AG04450 (cell line): Measurements from ENCODE around the gene MEI1. TPM values are rescaled to one million over a fixed set of nuclear protein-coding genes. Genes with fewer than 3 reads are reported as not detected.

Experiments
- CTCF ChIA-PET: fragments of 300-600, 350-600 bp; formaldehyde crosslinking; extraction: SDS; loops from one replicate; lab custom pipeline; 2022; ENCODE audit warnings: antibody characterized with exemption, inconsistent platforms; lab: Charles Lee
- POLR2A ChIA-PET: fragments of 350-600 bp; formaldehyde crosslinking; extraction: SDS; loops from one replicate; lab custom pipeline; 2021; ENCODE audit warnings: antibody characterized with exemption, inconsistent platforms; lab: Yijun Ruan, JAX
- DNase-seq: peaks from one replicate; pipeline ENCODE4 v3.0.0-alpha.2; 2011; ENCODE audit warnings: low read depth, low spot score
- H3K27ac ChIP-seq: one replicate; pipeline ENCODE4 v1.5.1; 2012; ENCODE audit warnings: low read depth, low read length, control low read depth
- H3K27me3 ChIP-seq: one replicate; pipeline ENCODE4 v1.6.0; 2012; ENCODE audit warnings: low read length; ENCODE audit not compliant: control insufficient read depth, insufficient read depth
- H3K4me3 ChIP-seq: 2 replicates; pipeline ENCODE4 v1.5.1; 2011; ENCODE audit warnings: mild to moderate bottlenecking, low read depth, low read length, control low read depth
- H3K9me3 ChIP-seq: 2 replicates; pipeline ENCODE4 v1.5.1; 2012; ENCODE audit warnings: low read length; ENCODE audit not compliant: control insufficient read depth, insufficient read depth
- CTCF ChIP-seq: IDR thresholded peaks from 2 replicates; pipeline ENCODE4 v1.5.1; 2011; ENCODE audit warnings: low read depth, low read length, control low read depth, inconsistent platforms
- polyA minus RNA-seq: library from RNA; depleted of rRNA, polyadenylated mRNA; stranded (reverse); fragments of >200 nt; gene quantifications from 2 replicates; pipeline ENCODE4 v1.2.3, GENCODE V29; 2011; rRNA and poly(A)+ RNA removed
- polyA plus RNA-seq: library from polyadenylated mRNA; depleted of rRNA; stranded (reverse); fragments of >200 nt; gene quantifications from 2 replicates; pipeline ENCODE4 v1.2.3, GENCODE V29; 2011; rRNA removed

Gene MEI1, protein sequence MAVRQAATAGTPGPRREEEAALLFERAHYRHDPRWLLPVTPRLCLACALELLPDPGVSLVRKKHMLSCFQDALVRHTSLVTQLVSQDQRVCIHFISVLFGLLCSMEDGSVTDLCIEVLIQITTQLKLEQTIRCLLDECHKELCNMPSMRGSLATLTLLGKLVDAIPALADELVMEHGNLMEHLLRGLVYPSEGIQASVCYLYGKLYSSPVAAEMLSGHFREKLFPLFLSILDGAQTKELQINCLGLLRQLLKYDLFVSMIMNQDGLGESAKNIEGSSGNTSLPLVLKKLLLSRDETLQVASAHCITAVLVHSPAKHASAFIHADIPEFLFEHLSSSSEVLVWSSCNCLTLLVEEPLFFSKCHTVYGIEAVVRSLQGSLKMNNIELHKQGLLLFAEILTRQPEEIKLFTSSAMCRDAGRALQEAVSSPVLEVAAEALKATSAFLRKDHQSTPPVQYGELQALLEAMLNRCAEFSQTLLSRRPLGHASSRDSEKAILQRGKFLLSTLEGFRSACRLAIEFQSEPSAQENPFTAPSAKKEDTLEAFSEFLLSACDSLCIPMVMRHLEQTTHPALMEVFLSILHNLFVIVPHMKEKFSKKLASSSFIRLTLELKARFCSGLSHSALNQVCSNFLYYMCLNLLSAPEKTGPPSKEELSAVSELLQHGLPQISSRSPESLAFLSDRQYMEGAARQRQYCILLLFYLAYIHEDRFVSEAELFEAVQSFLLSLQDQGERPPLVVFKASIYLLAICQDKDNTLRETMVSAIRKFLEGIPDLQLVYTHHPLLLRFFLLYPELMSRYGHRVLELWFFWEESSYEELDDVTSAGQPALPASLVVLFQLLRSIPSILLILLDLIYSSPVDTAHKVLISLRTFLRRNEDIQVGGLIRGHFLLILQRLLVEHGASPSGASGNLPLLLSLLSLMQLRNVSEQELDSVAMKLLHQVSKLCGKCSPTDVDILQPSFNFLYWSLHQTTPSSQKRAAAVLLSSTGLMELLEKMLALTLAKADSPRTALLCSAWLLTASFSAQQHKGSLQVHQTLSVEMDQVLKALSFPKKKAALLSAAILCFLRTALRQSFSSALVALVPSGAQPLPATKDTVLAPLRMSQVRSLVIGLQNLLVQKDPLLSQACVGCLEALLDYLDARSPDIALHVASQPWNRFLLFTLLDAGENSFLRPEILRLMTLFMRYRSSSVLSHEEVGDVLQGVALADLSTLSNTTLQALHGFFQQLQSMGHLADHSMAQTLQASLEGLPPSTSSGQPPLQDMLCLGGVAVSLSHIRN
- polyA plus RNA-seq (0.22 and 0.25 TPM in 2 replicates), polyA minus RNA-seq (not detected in 2 replicates)

DNA sequence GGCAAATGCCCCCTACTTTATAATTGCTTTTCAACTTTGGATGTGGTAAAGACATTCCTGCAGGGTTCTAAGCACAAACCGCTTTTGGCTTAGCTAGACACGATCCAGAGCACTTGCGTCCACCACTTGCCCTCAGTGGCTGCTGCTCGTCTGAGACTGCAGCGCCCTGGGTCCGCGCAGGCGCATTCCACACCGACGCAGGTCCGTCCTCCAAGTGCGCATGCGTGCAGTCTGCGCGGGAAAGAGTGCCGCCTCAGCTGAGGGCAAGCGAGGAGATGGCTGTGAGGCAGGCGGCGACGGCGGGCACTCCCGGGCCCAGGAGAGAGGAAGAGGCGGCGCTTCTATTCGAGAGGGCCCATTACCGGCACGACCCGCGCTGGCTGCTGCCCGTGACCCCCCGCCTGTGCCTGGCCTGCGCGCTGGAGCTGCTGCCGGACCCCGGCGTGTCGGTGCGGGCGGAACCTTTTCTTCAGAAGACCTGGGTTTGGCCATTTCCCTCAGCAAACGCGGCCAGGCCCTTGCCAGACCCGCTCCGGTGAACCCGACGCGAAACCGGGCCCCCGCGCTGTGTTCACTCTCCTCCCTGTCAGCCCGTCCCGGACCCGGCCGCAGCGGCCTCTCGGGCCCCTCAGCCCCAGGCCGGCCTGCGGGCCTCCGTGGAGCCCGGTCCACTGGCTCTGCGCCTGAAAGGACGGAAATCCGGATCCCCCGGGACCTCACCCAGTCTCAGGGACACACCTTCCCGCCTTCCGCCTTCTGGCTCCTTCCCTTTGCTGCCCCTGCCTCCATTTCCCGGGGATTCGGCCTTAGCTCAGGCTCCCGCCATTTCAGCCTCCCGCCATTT is at the start of gene MEI1:
Gene MEI1 (plus strand): TSS at position 240 of the 844 bp plus-strand sequence. CDS start 36 bp downstream, at position 276.
- ChIA-PET CTCF (interaction anchor here (0.6 to 5.4 kb wide), 12 partner anchors 10 to 1011 kb away, joined by 3 to 281 read pairs (median 4); partner anchors contain the start of genes CENPM and SNU13), POLR2A (interaction anchor here (0.9 to 1.5 kb wide), 3 partner anchors 32 to 248 kb away, joined by 3 to 5 read pairs (median 5); partner anchors contain the start of genes CCDC134 and CENPM)
- Histone ChIP-seq H3K9me3 (peaks cover 11% of the 10 kb centered on the region; the same call in 1 of the 2 replicates), H3K27ac (no peak within 1 kb of the TSS), H3K4me3 (no peak within 1 kb of the TSS), H3K27me3 (no peaks in the 10 kb centered on the region)
- TF ChIP-seq CTCF = no peak
- DNase-seq = peak; percentile 30

DNA sequence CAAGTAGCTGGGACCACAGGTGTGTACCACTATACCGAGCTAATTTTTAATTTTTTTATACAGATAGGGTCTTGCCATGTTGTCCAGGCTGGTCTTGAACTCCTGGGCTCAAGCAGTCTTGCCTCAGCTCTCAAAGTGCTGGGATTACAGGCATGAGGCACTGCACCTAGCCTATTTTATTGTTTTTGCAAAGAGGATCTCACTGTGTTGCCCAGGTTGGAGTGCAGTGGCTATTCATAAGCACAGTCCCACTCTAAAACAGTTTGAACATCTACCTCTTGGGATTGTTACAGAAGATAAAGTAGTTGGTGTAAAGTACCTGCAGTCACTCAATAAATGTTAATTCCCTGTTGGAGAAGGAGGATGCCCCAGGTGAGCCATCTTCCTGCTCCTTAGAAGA is 49.1 kb upstream of the MEI1 start:
- no peaks in the 10 kb centered on the region for H3K9me3 ChIP-seq
- H3K27me3 ChIP-seq = no peaks in the 10 kb centered on the region
- TF ChIP-seq CTCF = no peak
- no peak overlapping the region for H3K4me3 ChIP-seq
- POLR2A ChIA-PET = interaction anchor here (0.6 kb wide), 1 partner anchor 269 kb away, joined by 3 read pairs; the partner anchor contains the start of gene TEF
- CTCF ChIA-PET = interaction anchor here (0.9 to 1.1 kb wide), 2 partner anchors 10 to 15 kb away, joined by 3 read pairs; no protein-coding TSS in a partner anchor
- no peak for DNase-seq
- no peak overlapping the region for H3K27ac ChIP-seq

- ChIA-PET POLR2A (interaction anchor here (0.7 kb wide), 1 partner anchor 17 kb away, joined by 3 read pairs; no protein-coding TSS in a partner anchor), CTCF (interaction anchor here (1.1 to 1.6 kb wide), 3 partner anchors 9 to 16 kb away, joined by 3 to 10 read pairs (median 3); no protein-coding TSS in a partner anchor)
- no peak overlapping the region for H3K27ac ChIP-seq
- no peak for TF ChIP-seq CTCF
- H3K9me3 ChIP-seq = no peaks in the 10 kb centered on the region
- no peaks in the 10 kb centered on the region for H3K27me3 ChIP-seq
- DNase-seq = no peak
- no peak overlapping the region for H3K4me3 ChIP-seq
Measured at GRCh38 chr22:41650821-41651220, 48.5 kb upstream of the MEI1 start.

GRCh38 chr22:41654322-41654721 is 45.0 kb upstream of the MEI1 start:
- H3K27ac ChIP-seq = no peak overlapping the region
- H3K9me3 ChIP-seq = no peaks in the 10 kb centered on the region
- H3K4me3 ChIP-seq = no peak overlapping the region
- H3K27me3 ChIP-seq = no peaks in the 10 kb centered on the region
- CTCF ChIA-PET = interaction anchor here (1.2 to 2.1 kb wide), 3 partner anchors 13 to 43 kb away, joined by 3 to 11 read pairs (median 6); no protein-coding TSS in a partner anchor
- TF ChIP-seq CTCF = no peak
- no peak for DNase-seq
- POLR2A ChIA-PET = no interaction called here
